NCI-H128 (cell line): Measurements from ENCODE around the gene IGDCC3.

ENCODE experiments used
- DNase-seq: peaks from one replicate; lab custom pipeline; 2025; ENCODE audit not compliant: unreplicated experiment; lab: John Stamatoyannopoulos, UW

IGDCC3 gene

DNA sequence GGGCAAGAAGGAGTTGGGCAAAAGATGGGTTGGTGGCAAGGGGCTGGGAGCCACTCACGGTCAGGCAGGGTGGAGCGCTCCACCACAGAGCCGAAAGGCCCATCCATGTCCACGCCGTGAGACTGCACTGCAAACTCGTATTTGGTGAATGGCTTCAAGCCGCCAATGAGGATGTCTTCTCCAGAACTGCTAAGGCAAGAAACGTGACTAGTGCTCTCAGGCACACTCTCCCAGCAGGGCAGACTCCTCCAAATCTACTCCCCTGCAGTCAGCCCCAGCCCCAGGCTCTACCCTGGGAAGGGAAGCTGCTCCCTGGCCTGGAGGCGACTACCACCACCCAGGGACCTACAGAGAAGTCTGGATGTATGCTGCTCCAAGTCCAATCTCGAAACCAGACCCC lies 11.4 kb upstream of the IGDCC3 start:
- no peak for DNase-seq

DNA sequence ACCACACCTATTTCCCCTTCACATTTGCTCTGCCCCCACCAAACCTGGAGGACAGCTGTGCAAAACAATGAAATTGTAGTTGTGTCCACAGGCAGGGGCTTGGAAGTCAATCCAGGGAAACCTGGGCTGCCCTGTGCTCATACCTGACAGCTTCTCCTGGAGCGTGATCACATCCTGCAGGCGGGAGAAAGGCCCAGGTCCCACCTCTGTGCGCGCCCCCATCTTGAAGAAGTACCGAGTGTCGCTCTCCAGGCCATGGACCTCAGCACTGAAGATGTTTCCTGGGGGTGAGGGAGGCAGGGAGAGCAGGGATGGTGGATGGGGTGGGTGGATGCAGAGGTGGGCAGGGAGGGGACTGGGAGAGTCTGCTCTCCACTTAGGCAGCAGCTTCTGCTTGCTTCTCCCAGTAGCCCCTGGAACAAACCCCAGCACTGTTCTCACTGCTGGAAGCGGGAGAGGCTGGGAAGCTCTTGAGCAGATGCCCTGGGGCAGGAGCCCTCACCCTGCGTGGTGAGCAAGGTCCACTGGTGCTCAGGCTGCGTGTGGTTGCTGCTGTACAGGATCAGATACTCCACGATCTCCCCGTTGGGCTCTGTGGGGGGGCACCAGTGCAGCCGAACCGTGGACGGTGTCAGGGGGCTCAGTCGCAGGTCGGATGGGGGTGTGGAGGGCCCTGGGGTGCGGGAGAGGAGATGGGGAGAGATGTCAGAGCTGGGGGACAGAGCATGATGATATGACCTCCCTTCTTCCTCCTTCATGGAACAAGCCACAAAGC lies 10.7 kb upstream of the IGDCC3 start:
- DNase-seq = no peak

DNA sequence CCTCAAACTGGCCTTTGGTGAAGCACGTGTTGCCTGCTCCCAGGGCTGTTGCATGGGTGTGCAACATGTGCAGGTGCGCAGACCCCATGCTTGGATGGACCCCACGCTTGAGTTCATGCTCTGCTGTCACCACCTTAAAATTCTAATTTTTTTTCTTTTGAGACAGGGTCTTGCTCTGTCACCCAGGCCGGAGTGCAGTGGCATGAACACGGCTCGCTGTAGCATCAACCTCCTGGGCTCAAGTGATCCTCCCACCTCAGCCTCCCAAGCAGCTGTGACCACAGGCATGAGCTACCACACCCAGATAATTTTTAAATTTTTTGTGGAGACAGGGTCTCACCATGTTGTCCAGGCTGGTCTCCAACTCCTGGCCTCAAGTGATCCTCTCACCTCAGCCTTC lies 9.1 kb upstream of the IGDCC3 start:
- no peak for DNase-seq

DNA sequence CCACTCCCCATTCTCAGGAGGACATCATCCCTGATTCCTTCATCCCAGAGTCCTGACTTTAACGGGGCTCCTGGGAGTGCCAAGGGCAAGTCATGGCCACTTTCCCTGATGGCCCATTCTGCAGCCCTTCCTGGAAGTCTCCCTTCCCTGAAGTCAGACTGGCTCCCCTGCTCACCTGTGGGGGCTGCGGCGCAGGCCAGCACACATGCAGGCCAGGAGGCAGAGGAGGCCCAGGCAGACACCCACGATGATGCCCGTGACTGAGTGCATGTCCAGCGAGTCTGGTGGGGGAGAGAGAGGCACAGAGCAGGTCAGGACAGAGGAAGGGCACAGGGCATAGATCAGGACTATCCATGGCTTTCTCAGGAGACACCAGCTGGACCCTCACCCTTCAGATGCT lies 8.6 kb upstream of the IGDCC3 start:
- no peak for DNase-seq

DNA sequence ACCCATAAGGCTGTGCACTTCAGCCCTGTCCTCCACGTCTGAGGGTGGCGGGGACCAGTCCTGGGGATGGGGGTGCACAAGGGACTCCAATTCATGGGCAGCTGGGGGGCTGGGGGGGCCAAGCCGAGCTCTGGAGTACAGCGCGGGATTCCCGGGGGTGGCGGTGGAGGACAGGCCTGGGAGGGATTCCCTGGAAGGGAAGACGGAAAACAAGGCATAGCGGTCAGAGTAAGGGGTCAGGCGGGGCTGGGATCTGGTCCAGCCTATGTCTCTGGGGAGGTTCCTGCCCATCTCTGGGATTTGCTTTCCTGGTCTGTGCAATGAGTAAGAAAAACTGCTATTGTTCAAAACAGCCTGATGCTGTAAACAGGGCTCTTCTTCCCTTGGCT lies 8.1 kb upstream of the IGDCC3 start:
- no peak for DNase-seq

DNA sequence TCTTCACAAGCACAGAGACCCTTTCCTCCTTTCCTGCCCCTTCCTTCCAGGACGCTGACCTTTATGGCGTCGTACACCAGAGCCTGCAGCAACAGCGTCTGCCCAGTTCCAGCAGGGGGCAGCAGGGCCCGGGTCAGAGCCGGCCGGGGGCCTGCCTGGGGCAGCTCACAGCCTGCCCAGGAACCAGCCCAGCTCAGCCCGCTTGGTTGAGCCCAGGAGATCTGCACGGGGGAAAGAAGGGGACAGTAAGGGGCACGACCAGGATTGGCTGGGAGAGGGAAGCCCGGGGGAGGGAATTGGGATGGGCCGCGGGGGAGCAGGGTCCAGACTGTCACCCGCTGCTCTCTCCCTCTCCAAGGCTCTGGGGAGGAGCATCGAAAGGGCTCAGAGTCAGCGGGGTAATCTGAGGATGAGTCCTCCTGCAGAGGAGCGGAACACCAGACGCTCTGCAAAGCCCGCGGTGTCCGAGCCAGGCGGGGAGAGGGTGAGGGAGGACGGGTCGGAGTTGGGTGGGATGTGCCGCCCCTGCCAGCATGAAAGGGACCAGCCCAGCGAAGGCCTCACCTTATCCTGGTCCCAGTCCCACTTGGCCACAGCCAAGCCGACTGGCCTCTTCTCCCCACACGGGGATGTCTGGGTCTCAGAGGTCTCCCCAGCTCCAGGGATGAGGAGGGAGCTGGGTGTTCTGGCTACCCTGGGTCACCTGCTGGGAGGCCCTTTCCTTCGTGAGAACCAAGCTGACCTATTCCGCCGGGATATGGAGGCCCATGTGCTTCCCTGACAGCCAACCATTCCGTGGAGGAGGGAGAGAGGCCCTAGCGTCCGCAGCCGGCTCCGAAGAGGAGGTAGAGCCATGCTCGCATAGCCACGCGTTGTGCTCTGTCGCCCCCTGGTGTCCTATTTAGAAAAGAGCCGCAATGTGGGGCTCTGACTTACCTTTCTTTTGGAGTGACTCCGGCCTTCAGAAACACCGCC lies 7.4 kb upstream of the IGDCC3 start:
- DNase-seq = peak; percentile 67

DNA sequence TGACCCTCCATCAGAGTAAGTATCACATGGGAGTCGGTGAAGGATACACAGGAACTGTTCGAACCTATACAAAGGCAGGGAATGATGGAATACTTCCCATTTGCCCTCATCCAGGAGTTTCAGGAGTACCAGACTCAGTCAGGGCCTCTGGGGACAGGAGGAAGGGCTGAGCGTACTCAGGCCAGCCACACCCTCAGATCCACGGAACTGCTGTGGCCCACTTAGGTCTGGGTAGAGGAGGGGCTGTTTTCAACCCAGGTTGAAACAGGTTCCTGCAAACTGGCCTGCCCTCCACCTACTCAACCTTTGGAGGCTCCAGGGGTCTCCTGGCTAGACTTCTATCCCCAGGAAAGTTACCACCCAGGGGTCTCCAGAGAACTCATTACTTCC lies 6.7 kb upstream of the IGDCC3 start:
- no peak for DNase-seq

DNA sequence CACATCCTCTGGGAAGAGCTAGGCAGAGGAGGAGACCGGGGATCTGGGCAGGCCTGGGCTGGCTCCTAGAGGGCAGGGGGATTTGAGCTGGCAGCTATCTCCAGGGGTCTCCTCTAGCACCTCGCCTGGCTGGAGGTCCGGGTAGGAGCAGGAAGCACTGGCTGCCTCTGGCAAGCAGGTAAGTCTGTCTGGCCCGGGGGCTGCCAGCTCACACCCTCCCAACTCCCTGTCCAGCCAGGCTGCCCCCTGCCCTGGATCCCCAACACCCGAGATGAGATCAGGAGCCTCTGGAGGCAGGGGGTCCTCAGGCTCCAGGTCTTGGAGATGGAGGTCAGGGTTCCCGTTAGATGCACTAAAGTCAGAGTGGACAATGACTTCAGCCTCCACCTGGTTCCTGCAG lies 6.2 kb upstream of the IGDCC3 start:
- DNase-seq = no peak

DNA sequence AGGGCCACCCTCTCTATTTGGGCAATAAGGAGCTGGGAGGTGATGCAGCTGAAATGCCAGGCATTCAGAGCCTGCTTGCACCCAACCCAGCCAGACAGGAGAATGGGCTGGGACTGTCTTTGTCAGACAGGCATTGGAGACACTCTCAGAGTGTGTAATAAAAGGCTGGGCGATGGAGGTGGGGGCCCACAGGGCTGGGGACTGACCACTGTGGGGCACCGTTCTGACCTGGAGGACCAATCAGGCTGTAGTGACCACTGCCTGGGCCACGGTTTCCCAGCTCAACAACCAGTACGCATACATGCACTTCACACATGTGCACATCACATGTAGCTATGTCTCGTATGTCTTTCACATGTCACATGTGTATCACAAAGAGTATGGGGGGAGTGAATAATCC lies 5.7 kb upstream of the IGDCC3 start:
- no peak for DNase-seq

DNA sequence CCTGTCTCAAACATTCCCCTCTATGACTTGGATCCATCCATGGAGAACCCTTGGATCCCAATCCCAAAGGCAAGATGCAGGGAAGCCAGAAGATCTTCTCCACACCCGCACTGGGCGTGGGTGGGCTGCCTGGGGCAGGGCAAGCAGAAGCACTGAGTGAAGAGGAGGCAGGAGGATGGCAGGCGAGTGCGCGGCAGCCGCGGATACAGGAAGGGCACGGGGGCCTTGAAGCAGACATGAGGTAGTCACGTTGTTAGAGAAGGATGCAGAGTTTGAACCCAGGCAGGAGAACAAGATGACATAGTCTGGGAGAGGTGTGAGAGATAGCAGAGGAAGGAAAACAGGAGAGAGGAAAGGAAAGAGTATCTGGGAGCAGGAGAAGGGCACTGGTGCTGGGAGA lies 5.1 kb upstream of the IGDCC3 start:
- DNase-seq = no peak

DNA sequence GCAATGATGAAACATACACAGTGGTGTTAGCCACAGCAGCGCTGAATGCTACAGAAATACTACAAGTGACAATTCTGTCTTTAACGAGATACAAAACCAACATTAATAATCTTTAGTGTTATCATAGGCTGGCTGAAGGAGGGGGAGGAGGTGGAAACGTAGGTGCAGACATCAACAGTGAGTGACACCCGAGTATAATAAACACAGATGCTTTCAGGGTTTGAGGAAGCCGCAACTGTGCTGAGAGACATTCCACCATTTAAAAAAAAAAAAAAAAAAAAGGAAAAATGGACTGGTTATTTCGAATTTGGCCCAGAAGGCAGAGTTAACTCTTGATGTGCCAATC lies 4.3 kb upstream of the IGDCC3 start:
- DNase-seq = no peak

DNA sequence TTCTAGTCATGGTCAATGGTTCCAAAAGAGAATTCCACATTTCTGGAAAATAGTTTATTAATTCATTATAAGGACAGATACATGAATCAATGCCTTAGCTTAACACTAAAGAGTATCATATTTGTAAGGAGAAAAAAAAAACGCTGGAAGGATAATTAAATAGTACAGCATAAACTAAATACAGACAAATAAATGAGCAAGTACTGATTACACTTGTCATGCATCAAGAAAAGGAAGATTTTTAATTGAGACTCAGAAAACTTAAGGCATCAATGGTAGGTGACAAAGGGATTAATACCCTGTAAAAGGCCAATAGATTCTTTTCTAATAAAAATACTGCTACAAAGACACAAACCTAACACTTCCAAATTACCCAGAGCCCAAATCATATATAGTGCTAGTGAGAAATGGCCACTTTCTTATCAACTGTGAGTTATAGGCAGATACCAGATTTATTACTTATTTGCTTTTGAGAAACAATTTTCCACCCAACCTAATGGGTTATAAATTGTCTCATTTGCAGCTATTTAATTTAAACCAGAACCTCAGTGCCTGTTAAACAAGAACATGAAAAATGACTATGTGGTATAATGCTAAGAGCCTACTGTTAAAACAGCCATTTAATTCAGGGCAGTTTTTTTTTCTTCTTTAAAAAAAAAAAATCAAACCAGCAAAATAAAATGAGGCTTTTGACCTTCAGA lies 3.8 kb upstream of the IGDCC3 start:
- no peak for DNase-seq

DNA sequence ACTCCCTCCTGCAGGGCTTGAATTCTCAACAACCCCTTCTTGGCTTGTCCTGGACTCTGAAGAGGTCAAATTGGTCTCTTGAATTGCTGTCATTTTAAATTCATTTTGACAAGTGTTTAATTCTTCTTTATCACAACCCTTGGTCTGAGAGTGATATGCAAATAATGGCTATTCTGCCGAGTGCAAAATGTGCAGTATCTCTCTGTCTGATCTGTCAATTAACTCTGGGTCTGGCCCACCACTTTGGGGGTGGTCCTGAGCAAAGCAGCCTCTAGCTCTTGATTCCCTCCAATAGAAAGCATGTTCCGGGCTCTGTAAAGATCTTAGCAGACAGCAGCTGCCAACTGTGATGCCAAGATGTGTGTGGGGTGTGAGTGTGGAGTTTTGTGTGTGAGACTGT lies 2.2 kb upstream of the IGDCC3 start:
- DNase-seq = no peak

DNA sequence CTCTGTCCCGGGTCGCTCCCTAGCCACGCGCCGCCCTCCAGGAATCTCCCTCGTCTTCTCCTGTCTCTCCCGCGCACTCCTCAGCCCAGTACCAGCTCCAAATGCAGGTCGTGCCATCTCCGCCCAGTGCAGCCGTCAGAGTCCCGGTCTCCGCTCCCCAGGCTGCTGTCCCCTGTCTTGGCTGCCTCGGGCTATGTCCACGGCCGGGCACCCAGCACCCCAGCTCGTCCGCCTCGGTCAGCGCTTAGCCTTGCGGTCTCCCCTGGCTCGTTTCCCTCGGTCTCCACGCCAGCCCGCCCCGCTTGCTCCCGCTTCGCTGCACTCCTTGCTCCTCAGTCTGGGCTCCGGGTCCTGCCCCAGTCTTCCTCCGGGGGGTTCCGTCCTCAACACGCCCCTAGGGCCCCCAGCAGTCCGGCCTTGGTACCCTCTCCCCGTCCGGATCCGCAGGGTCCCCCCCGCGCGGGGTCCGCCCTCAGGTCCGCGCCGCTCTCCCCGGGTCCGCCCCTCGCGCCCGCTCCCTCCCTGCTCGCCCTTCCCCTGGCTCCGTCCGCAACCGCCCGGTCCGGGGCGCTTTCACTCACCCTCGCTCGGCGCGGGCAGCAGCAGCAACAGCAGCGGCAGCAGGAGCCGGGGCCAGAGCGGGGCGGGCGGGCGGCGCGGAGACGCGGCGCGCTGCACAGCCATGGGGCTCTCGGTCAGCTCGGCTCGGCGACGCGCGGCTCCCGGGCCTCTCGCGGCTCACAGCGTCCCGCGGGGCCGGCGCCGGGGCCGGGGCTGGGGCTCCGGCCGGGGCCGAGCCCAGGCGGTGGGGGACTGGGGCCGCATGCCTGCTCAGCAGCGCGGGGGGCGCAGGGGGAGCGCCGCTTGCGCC lies 462 bp downstream of the IGDCC3 start:
- DNase-seq = no peak

DNA sequence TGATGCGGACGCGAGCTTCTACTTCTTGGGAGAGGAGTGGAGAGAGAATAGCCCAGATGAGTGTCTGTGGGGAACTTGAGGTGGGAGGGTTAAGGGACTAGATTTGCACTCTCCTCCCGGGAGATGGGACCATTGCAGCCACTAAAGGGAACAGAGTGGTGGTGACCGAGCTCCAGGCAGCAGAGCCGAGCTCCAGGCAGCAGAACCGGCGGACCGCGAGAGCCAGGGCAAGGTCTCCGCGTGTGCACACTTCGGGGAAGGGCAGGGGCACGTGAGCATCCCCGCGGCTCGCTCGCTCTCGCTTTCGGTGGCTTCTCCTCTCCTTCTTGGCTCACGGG lies 1.1 kb downstream of the IGDCC3 start:
- no peak for DNase-seq

DNA sequence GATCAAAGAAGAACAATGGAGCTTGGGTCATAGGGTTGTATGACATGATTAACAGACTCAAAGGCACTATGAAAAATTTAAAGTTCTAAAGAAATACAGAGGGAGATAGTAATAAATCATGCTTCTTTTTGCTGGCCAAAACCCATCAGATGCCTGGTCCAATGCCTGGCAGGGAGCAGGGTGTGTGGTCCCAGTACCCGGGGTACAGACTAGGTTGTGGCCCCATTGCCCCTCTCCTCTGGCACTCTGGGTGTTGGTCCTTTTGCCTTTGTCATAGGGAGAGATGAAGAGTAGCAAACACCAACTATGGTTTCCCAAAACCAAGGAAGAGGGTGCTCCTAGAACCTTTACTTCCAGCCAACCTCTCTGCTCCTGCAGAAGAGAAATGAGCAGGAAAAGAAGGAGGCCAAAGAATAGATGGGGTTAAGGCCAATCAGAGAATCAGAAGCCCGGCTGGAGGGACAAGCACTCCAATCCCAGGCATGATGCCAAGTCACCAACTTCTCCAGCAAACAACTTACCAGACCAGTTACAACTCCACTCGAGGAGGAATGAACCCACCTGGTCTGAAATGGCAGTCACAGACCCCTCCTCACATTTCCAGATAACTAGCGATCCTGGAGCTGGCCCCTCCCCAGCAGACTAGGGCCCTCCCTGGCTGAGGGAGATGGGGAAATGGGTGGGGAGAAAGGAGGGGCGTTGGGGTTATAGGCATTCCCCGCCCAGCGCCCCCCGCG lies 1.8 kb downstream of the IGDCC3 start:
- DNase-seq = no peak

DNA sequence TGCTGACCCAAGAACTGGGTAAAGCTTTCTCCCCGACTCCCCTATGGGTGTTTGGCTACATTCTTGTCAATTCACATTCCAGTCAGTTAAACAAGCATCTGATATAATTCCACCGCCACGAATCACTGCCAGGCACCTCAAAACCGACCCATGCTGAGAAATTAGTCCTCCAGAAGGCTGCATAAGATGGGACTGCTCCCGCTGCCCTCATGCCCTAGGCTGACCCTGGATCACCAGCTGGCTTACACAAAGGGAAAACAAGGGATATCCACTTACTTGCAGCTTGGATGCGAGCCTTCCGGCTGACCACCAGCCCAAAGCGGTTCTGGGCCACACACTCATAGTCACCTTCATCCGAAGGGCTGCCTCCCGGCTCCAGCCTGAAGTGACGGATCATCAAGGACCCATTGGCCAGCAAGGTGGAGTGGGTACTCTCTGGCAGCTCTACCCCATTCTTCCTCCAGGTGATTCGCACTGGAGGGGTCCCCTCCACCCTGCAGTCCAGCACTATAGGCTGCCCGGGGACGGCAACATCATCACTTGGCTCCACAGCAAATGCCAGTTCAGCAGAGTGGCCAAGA lies 2.9 kb downstream of the IGDCC3 start:
- no peak for DNase-seq

DNA sequence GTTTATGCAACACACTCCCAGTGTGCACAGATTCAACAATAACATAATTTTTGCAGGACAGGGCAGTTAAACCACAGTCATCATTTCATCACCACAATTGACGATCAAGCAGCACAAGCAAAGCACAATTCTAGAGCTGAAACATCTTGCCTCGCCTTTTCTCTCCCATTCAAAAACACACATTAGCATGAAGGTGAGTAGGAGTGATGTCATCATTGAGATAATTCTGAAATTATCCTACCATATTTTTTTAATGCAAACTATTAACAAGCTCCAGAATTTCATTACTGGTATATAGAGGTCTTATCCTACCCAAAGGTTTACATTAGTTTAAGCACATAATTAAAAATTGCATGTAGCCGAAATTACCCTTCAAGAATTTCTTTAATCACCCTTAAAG lies 3.5 kb downstream of the IGDCC3 start:
- no peak for DNase-seq

DNA sequence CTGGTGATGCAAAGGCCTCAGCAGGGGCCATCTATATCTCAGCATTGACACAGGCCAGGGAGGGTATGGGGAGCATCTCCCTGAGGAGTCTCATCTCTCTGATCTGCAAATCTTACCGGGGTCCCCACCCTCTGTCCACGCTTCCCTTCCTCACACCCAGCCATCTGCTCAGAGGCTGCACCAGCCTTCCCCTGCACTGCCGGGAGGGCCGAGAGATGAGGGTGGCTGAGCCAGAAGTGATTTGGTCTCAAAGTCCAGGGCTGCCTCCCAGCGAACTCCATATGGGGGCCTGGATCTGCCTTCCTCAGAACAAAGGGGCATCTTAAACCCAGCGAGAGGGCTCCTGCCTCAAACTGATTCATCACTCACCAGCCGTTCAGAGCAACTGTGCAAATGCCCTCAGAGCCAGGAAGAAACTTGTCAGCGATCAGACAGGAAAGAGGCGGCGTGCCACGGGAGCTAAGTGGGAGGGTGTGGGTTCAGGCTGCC lies 4.6 kb downstream of the IGDCC3 start:
- no peak for DNase-seq

DNA sequence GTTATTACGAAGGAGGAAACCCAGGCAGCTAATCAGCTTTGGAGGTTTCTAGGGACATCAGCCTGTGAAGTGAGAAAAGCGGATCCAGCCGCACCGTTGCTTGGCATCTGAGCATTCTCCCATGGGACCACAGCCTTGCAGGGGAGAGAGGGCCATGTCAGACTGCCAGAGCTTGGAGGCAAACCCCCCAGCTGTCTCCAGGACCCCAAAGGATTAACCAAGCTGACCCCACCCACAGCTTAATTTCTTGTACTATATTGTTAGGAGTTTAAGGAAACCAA lies 5.1 kb downstream of the IGDCC3 start:
- no peak for DNase-seq
